Measurements from ENCODE around the gene HORMAD2.

Gene HORMAD2

GRCh38 chr22:30224161-30224857 lies 144.0 kb downstream of the HORMAD2 start:
- TF ChIP-seq, protein P1, sequence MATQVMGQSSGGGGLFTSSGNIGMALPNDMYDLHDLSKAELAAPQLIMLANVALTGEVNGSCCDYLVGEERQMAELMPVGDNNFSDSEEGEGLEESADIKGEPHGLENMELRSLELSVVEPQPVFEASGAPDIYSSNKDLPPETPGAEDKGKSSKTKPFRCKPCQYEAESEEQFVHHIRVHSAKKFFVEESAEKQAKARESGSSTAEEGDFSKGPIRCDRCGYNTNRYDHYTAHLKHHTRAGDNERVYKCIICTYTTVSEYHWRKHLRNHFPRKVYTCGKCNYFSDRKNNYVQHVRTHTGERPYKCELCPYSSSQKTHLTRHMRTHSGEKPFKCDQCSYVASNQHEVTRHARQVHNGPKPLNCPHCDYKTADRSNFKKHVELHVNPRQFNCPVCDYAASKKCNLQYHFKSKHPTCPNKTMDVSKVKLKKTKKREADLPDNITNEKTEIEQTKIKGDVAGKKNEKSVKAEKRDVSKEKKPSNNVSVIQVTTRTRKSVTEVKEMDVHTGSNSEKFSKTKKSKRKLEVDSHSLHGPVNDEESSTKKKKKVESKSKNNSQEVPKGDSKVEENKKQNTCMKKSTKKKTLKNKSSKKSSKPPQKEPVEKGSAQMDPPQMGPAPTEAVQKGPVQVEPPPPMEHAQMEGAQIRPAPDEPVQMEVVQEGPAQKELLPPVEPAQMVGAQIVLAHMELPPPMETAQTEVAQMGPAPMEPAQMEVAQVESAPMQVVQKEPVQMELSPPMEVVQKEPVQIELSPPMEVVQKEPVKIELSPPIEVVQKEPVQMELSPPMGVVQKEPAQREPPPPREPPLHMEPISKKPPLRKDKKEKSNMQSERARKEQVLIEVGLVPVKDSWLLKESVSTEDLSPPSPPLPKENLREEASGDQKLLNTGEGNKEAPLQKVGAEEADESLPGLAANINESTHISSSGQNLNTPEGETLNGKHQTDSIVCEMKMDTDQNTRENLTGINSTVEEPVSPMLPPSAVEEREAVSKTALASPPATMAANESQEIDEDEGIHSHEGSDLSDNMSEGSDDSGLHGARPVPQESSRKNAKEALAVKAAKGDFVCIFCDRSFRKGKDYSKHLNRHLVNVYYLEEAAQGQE (IDR thresholded peaks at IDR 0.05; ENCODE audit: insufficient read depth in 1 of 2, low read depth in 2 of 2, low read length in 2 of 2), result no peak
- no peak for TF ChIP-seq FOXP2 (optimal IDR thresholded peaks at IDR 0.05; ENCODE audit: borderline replicate concordance, extremely low read depth, extremely low read length, insufficient read depth)
- no peak for TF ChIP-seq SIN3A (IDR thresholded peaks at IDR 0.05; ENCODE audit: borderline replicate concordance, insufficient read depth, low read length)
- TF ChIP-seq TAF1 (IDR thresholded peaks at IDR 0.05; ENCODE audit: borderline replicate concordance, insufficient read depth, low read length), result no peak
- no peak for TF ChIP-seq POLR2AphosphoS5 (IDR thresholded peaks at IDR 0.05; ENCODE audit: low read depth, low read length)

- TF ChIP-seq POLR2AphosphoS5 (IDR thresholded peaks at IDR 0.05; ENCODE audit: low read depth, low read length), result no peak
- TF ChIP-seq, protein P1 (IDR thresholded peaks at IDR 0.05; ENCODE audit: insufficient read depth in 1 of 2, low read depth in 2 of 2, low read length in 2 of 2), result no peak
- no peak for TF ChIP-seq TAF1 (IDR thresholded peaks at IDR 0.05; ENCODE audit: borderline replicate concordance, insufficient read depth, low read length)
- TF ChIP-seq SIN3A (IDR thresholded peaks at IDR 0.05; ENCODE audit: borderline replicate concordance, insufficient read depth, low read length), result no peak
- TF ChIP-seq FOXP2 (optimal IDR thresholded peaks at IDR 0.05; ENCODE audit: borderline replicate concordance, extremely low read depth, extremely low read length, insufficient read depth), result no peak
Observed at GRCh38 chr22:30225220-30225927, 145.1 kb downstream of the HORMAD2 start.

DNA sequence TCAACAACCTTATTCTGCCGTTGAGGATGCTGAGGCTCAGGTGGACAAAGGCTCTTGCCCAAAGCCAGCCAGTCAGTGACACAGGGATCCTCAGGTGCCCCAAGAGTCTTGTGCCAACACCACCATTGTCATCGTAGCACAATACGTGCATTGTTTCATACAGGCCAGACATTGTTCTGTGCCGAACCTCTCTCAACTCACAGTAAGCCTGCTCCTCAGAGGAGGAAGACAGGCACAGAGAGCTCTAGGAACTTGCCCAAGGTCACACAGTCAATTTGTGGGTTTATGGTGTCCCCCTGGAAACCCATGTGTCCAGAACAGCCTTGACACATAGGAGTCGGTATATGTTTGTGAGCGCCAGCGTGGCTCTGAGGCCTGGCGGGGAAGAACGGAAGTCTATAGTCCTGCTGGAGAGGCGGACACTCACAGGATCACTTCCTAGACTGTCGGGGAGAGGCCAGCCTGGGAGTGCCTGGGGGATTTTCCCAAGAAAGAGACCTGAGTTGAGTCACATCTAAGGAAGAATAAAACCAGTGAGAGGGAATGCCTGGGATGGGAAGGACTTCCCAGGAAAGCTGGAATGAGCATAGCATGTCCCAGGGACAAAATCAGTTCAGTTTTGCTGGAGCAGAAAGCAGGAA lies 146.0 kb downstream of the HORMAD2 start:
- TF ChIP-seq FOXP2 (optimal IDR thresholded peaks at IDR 0.05; ENCODE audit: borderline replicate concordance, extremely low read depth, extremely low read length, insufficient read depth) (no peak), TAF1 (IDR thresholded peaks at IDR 0.05; ENCODE audit: borderline replicate concordance, insufficient read depth, low read length) (no peak), POLR2AphosphoS5 (IDR thresholded peaks at IDR 0.05; ENCODE audit: low read depth, low read length) (no peak), SIN3A (IDR thresholded peaks at IDR 0.05; ENCODE audit: borderline replicate concordance, insufficient read depth, low read length) (no peak)
- TF ChIP-seq, protein P1 (IDR thresholded peaks at IDR 0.05; ENCODE audit: insufficient read depth in 1 of 2, low read depth in 2 of 2, low read length in 2 of 2), result no peak

Measured in PFSK-1 (cell line).